H1 (cell line): ENCODE data around the gene UHRF1. TPM values are rescaled to one million over a fixed set of nuclear protein-coding genes. Genes with fewer than 3 reads are reported as not detected.

Source experiments
- CTBP2 ChIP-seq: IDR thresholded peaks from 2 replicates; pipeline ENCODE4 v1.7.0; 2011; ENCODE audit warnings: borderline replicate concordance, mild to moderate bottlenecking, moderate library complexity, mixed read lengths, low read length; ENCODE audit not compliant: insufficient read depth, insufficient read length
- HDAC6 ChIP-seq: IDR thresholded peaks from one replicate; pipeline ENCODE4 v1.7.1; 2012; ENCODE audit warnings: low read depth, mild to moderate bottlenecking, inconsistent platforms, low read length, moderate library complexity
- KDM4A ChIP-seq: IDR thresholded peaks from one replicate; pipeline ENCODE4 v1.7.1; 2012; ENCODE audit warnings: low read depth, mild to moderate bottlenecking, moderate library complexity, low read length, inconsistent platforms; ENCODE audit not compliant: severe bottlenecking
- KDM5A ChIP-seq: fragments of 200-600 bp; IDR thresholded peaks from 2 replicates; pipeline ENCODE4 v1.7.1; 2012; ENCODE audit warnings: mild to moderate bottlenecking, low read length, inconsistent platforms, mixed read lengths
- RAD21 ChIP-seq, 2 experiments: IDR thresholded peaks in 1 of 2; conservative IDR thresholded peaks in 1 of 2; 2 replicates each; pipeline ENCODE4 v1.6.1; 2011; ENCODE audit warnings: low read depth in 2 of 2, low read length in 2 of 2, improper control_type of control experiment in 1 of 2, inconsistent platforms in 1 of 2, mild to moderate bottlenecking in 1 of 2, moderate library complexity in 1 of 2
- SP4 ChIP-seq: IDR thresholded peaks from 2 replicates; pipeline ENCODE4 v1.6.1; 2012; ENCODE audit warnings: low read length, inconsistent platforms
- TAF1 ChIP-seq: IDR thresholded peaks from 2 replicates; pipeline ENCODE4 v1.6.1; 2011; ENCODE audit warnings: mild to moderate bottlenecking, low read depth, low read length
- polyA plus RNA-seq, 7 experiments: library from polyadenylated mRNA; depleted of rRNA in 3 of 7; stranded (reverse) in 5 of 7; unstranded in 2 of 7; fragments of >200 nt in 5 of 7; fragments of 200-250 nt in 2 of 7; gene quantifications; 1 replicate in 5 of 7; 2 replicates in 1 of 7; 4 replicates in 1 of 7; pipeline versions ENCODE4 v1.2.1 to v1.2.3, GENCODE V29; 2011 to 2013; ENCODE audit warnings: missing spikeins in 2 of 7, mixed read lengths in 2 of 7
- total RNA-seq: library from RNA; stranded (reverse); fragmentation: NEBNext Ultra II Directional; extraction: Animal tissue kit (Norgen Biotek cat#: 25700); gene quantifications from 2 replicates; pipeline ENCODE4 v1.2.1, GENCODE V29; 2021
- TF ChIP-seq, protein P1 (sequence below), 3 experiments: IDR thresholded peaks; 1 replicate in 2 of 3; 2 replicates in 1 of 3; pipeline versions ENCODE4 v1.5.1 to v1.6.1; 2011; ENCODE audit warnings: low read length in 3 of 3, mild to moderate bottlenecking in 3 of 3, inconsistent platforms in 2 of 3, low read depth in 1 of 3, moderate library complexity in 1 of 3; ENCODE audit not compliant: insufficient read depth in 1 of 3; ENCODE audit errors: control extremely low read depth in 1 of 3
- TF ChIP-seq, protein P2 (sequence below): IDR thresholded peaks from 2 replicates; pipeline ENCODE4 v1.6.1; 2011; ENCODE audit warnings: low read depth, mild to moderate bottlenecking, low read length; ENCODE audit not compliant: insufficient read depth

The UHRF1 gene
- total and polyA plus RNA-seq, 2 of the 8 experiments (the other 6 are each of a cell fraction or from before 2014, with no cell fraction given): 14.7 to 65.8 TPM

DNA sequence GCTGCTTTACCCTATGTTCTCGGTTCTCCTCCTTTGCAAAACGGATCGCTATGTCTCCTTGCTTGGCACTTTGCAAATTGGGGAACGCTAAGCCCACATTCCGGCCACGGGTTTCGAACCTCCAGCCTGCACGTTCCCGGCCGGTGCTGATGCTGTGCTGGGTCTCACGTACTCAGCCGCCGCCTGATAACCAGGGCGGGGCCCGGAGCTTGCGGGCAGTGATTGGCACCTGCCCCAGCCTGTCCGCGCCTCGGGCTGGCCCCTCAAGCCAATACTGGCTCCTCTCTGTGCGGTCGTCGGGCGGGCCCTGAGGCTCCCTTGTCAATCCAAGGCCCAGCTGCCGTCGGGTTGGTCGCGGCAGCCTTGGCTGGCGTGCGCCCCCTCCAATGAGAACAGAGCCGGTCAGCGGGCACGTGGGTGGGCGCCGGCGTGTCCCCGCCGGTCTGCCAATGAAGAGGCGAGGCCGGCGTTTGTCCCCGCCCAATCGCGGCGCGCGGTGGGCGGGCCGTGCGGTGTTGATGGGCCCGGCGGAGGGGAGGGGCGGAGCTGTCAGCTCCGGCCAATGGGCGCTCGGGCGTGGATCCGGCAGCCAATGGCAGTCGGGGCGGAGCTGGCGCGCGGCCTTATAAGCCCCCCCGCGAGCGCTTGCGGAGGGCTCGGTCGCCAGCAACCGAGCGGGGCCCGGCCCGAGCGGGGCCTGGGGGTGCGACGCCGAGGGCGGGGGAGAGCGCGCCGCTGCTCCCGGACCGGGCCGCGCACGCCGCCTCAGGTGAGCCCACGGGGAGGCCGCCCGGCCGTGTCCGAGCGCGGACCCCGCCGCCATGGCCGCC lies 59.4 kb downstream of the UHRF1 start, which contains the start of gene KDM4B (continued):
- TF ChIP-seq CTBP2 (no peak), HDAC6 (no peak), KDM4A (no peak), TAF1 (peak; percentile 72), RAD21 (IDR thresholded peaks at IDR 0.05 in 1 of 2, conservative IDR thresholded peaks at IDR 0.05 in 1 of 2; ENCODE audit: low read depth in 2 of 2, low read length in 2 of 2) (no peak), KDM5A (no peak), SP4 (peak; percentile 97)
- TF ChIP-seq, protein P1, sequence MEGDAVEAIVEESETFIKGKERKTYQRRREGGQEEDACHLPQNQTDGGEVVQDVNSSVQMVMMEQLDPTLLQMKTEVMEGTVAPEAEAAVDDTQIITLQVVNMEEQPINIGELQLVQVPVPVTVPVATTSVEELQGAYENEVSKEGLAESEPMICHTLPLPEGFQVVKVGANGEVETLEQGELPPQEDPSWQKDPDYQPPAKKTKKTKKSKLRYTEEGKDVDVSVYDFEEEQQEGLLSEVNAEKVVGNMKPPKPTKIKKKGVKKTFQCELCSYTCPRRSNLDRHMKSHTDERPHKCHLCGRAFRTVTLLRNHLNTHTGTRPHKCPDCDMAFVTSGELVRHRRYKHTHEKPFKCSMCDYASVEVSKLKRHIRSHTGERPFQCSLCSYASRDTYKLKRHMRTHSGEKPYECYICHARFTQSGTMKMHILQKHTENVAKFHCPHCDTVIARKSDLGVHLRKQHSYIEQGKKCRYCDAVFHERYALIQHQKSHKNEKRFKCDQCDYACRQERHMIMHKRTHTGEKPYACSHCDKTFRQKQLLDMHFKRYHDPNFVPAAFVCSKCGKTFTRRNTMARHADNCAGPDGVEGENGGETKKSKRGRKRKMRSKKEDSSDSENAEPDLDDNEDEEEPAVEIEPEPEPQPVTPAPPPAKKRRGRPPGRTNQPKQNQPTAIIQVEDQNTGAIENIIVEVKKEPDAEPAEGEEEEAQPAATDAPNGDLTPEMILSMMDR (IDR thresholded peaks at IDR 0.05; ENCODE audit: control extremely low read depth in 1 of 3, insufficient read depth in 1 of 3, low read depth in 1 of 3, low read length in 3 of 3): no peak
- TF ChIP-seq, protein P2, sequence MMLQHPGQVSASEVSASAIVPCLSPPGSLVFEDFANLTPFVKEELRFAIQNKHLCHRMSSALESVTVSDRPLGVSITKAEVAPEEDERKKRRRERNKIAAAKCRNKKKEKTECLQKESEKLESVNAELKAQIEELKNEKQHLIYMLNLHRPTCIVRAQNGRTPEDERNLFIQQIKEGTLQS: peak; percentile 69
